ENCODE data around the gene COL24A1.
"Not testable (repeated sequence)": the region's sequence is repeated elsewhere in the genome, so short reads cannot be mapped to it uniquely, and the experiment has no call there.

COL24A1 gene

DNA sequence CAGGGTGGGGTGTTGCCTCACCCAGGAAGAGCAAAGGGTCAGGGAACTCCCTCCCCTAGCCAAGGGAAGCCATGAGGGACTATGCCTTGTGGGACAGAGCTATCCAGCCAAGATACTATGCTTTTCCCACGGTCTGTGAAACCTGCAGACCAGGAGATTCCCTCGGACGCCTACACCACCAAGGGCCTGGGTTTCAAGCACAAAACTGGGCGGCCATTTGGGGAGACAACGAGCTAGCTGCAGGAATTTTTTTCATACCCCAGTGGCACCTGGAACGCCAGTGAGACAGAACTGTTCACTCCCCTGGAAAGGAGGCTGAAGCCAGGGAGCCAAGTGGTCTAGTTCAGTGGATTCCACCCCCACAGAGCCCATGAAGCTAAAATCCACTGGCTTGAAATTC is 84.7 kb downstream of the COL24A1 start:
- DNase-seq: not testable (repeated sequence)

DNA sequence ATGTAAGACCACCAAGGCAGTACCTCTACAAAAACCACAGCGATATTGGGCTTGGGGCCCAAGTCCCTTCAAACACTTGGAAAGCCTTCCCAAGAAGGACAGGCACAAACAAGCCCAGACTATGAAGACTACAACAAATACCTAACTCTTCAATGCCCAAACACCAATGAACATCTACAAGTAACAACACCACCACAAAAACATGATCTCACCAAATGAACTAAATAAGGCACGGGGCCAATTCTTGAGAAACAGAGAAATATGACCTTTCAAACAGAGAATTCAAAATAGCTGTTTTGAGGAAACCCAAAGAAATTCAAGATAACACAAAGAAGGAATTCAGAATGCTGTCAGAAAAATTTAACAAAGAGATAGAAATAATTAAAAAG is 86.8 kb downstream of the COL24A1 start:
- no peak for DNase-seq

DNA sequence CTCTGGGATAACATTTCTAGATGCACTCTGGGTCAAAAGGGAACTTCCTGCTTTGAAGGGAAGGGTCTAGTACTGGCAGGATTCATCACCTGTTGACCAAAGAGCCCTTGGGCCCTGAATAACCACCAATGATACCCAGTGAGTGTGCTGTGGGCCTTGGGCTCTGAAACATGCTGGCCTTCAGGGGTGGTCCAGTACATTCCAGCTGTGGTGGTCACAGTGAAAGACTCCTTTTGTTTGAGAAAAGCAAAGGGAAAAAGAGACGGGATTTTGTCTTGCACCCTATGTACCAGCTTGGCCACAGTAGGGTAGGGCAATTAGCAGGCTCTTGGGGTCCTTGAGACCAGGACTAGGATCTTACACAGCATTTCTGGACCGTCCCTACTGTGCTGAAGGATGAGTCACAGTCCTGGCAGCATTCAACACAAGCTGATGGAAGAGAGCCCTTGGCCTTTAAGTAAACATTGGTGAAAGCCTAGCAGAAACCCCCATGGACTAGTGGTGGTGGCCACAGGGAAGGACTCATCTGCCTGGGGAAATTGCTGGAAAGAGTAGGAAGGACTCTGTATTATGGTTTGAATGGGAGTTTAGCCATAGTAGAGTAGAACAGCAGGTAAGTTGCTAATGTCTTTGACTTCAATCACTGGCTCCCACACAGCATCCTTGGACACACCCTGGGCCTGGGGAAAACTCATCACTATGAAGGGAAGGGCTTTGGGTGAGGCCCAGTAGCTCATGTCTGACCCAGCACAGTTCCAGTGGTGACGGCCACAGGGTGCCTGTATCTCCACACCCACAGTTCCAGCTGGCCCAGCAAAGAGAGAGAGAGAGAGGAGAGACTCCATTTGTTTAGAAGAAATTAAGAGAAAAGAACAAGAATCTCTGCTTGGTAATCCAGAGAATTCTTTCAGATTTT is 87.5 kb downstream of the COL24A1 start:
- no peak for DNase-seq

DNA sequence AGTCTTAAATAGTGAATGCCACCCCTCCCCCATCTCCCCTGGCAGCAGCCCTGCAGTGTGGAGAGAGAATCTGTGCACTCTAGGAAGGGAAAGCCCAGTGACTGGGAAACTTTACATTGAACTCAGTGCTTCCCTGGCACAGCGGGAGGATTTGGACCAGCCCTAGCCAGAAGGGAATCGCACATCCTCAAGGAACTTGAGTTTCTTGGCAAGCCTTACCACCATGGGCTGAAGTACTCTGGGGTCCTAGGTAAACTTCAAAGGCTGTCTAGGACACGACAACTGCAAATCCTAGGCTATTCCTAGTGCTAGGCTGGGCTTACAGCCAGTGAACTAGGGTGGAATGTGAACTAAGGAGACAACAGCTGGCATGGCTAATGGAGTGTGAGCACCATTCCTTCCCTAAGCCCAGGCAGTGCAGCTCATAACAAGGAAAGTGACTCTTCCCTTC is 88.3 kb downstream of the COL24A1 start:
- no peak for DNase-seq

DNA sequence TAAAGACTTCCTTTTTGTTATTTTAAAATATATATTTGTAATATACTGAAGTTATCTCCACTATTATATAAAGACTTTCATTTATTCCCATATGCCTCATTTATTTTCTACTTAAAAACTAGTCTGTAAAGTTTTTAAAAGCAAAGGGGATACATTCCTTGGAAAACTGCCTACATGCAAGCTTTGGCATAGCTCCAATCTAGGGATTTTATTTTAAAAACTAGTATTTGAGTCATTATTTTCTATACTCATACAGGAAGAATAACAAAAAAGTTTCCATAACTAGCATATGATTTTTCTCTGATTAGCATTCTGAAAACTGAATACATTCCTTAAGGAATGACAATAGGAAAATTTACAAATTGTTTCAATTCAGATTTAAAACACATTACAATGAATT is 88.9 kb downstream of the COL24A1 start:
- no peak for DNase-seq

DNA sequence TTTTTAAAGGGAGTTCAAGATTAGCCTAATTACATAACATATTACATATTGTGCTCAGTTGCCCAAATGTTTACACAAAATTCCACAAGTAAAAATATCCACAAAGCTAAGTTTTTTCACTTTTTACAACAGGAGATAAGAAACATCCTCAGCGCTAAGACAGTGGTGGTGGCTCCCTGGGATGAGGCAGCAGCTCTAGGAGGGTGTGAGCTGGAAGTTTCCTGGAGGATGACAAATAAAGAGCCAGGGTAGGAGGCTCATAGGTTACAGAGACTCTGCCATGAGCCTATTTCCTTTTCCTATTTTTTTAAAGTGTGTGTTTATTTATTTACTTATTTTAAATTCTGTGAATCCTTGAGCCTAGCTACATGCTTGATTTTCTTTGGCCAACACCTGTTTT is 91.7 kb downstream of the COL24A1 start:
- no peak for DNase-seq

DNA sequence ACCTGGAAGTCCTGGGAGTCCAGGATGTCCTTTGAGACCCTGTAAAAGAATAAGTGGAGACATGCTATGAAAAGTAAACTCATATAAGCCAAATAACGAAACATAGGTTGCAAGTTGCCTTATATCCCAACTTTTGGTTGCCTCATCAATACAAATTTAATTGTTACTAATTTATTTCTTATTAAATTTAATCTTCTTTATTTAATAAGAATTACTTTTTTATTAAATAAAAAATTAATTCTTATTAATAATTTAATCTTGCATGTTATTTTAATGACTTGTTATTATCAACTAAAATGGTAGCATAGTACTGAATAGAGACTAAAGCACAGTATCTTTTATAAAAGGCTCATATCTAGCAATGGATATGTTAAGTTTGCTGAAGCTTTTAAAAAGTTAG is 92.9 kb downstream of the COL24A1 start:
- DNase-seq: no peak

DNA sequence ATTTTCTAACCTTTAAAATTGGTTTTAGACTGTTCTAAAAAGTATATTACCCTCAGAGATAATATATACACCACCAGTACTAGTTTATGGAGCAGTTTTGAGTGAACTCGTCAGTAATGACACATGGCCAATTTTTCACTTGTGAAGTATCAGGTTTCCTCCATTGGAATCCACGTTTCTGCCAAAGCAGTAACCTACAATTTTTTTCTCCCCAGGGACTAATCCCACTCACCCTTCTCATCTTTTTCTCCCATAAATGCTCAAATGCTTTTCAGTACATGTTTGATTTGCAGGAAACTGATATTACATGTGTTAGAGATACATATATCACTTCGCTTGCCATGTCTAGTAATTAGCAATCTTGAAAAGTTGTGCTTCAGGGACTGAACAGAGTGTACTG is 94.1 kb downstream of the COL24A1 start:
- no peak for DNase-seq

DNA sequence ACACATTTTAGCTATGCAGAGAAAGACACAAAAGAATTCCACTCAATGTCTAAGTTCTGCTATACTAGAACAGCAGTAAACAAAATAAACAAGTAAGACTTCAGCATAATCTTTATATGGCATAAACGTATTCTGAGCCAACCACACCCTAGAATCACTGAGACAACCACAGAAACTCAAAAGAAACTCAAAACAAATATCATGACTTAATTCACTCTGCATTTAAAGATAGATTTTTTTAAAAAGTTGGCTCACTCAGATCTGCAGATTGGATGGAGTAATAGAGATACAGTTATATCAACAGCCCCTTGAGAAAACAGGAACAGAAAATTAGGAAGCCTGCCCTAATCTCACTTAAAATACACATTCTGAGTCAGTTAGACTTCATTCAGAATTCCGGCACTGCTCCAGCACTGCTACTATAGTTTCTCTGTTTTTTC is 95.0 kb downstream of the COL24A1 start:
- DNase-seq: peak; percentile 73

DNA sequence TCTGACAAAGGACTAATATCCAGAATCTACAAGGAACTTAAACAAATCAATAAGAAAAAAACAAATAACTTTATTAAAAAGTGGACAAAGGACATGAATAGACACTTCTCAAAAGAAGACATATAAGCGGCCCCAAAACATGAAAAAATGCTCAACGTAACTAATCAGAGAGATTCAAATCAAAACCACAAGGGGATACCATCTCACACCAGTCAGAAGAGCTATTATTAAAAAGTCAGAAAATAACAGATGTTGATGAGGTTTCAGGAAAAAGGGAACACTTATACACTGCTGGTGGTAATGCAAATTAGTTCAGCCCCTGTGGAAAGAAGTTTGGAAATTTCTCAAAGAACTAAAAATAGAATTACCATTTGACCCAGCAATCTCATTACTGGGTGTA is 102.2 kb downstream of the COL24A1 start:
- DNase-seq: no peak

DNA sequence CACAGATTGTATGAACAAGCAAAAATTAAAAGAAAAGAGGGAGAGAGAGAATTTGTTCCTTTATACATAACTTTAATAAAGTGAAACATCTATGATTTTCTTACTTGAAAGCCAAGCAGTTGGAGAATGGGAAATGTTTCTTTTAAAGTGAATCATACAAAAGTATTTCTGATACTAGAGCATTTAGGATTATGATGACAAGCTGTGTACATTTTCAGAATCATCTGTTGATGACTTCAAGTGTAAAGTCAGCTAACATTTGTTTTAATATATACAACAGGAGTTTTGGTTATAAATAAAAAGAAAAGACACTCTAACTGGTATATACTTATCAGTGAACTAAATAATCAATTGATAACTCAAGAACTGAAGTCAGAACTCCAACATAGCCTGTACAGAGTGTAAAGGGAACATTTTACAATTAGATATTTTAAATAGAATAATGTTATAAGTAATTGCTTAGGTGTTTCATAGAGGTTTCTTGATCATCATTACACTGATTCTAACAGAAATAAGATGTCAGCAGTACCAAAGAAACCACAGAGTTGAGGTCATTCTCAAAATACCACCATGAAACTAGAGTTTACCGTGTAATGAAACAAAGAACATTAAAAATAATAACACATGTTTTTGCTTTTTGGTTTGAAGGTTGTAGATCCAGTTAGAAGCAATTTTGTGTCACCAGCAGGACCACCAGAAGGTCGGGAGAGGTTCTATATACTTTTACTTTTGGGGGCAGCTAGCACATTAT is 103.4 kb downstream of the COL24A1 start:
- DNase-seq: no peak

DNA sequence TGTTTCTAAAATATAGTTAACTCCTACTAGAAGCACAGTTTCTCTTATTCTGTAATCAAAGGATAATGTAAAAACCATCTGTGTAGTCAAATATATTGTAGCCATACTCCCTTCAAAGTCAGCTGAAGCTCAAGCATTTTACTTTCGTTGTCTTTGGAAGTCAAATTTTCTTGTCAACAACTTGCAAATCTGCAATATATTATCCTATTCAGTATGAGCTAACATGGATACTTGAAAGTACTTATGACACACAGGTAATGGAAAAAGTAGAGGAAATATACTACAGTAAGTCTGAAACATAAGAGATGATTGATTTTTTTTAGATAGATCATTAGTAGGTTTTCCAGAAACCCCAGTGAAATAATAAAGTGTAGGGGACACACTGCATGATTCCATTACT is 121.5 kb downstream of the COL24A1 start:
- DNase-seq: no peak

DNA sequence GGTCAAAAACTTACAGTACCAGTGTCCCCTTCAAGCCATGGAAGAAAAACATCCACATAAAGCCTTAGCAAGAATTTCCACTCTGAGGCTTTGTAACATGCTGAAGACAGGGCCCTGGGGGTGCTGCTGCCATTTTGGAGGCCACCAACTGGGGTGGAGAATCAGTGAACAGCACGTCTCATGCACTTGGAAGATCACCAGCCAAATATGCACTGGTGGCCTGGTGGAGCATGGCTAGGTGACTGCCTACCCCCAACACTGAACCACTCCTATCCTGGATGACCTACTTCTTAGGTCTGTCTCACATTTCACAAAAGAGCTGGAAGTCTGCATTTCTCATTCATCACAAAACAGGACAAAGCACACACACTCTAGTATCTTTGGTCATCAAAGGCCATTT is 126.4 kb downstream of the COL24A1 start:
- no peak for DNase-seq

DNA sequence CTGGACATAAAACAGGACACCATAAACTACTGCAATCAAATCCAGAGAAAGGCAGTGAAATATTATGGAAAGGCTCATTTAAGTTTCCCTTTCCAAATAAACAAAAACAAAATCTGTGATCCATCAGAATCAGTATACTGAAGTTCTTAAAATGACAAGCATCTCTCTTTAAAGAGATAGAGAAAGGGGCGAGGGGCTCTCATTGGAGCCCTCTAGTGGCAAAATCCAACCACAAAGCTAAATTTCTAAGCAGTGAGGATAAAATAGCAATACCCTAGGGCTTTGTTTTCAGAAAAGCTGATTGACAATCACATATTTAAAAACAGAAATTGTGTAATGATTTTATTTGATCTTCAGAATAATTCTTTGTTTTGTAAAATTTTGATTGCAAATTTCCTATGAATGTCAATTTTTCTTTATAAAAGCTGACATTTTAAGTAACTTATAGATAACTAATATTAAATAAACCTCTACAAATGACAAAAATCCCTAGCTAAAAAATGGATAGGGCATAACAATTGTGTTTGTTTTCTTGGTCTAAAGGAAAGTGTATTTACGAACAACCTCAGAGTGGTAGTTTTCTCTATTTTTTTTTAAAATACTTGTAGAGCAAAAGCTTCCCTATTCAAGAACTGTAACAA is 138.2 kb downstream of the COL24A1 start:
- DNase-seq: peak; percentile 73

DNA sequence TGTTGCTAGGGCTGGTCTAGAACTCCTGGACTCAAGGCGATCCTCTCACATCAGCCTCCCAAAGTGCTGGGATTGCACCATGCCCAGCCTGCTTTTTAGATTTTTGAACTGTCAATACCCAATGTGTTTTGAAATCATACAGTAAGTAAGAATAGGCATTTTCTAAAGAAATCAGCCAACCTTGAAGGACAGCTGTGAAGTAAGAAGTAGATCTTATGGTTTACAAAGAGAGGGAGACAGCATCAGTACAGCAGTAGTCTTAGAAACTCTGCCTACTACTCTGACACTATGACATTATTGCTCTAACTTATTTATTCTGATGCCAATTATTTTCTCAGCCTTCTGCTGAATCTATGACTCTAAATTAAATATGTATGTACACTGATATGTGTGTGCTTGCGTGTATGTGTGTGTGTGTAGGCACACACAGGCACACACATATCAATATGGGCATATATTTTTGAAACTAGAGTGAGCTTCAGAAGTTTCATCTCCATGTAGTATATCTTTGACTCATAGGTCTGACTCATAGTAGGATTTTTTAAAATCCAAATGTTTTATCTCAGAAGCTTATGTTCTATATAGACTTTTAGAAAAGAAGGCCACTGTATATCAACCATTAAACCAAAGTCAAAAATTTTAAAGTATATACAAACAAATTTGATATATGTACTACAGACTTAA is 140.4 kb downstream of the COL24A1 start:
- no peak for DNase-seq

DNA sequence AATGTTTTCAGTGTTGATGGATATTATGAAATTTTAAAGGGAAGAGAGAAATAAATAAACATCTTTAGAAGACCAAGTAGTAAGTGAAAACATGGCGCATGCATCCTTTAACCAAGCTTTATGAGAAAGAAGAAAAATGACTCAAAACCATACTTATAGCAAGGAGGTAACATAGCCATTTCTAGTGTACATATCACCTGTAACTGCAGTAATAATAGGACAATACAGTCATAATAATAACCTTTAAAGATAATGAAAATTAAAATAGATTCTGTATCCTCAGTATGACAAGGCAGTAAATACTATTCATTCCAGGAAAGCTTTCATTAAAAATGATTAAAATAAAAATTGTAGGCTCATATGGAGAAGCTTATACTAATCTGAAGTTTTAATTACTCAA is 141.2 kb downstream of the COL24A1 start:
- no peak for DNase-seq

DNA sequence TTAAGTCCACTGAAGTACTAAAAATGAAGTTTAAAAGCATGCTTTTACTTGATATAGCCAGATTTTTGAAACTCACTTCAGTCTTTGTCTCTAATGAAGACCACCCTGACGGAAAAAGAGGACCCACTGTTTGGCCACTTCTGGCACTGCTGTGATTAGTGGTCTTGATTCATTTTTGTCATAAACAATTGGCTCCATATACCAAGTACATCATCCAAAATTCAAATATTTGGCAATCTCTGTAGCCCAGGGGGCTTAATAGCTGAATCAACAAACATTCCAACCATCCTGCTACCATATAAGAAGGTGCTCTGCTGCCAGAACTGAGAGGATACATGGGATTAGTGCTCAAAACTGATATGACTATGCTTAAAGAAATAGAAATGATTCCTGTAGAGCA is 156.0 kb downstream of the COL24A1 start:
- DNase-seq: no peak

DNA sequence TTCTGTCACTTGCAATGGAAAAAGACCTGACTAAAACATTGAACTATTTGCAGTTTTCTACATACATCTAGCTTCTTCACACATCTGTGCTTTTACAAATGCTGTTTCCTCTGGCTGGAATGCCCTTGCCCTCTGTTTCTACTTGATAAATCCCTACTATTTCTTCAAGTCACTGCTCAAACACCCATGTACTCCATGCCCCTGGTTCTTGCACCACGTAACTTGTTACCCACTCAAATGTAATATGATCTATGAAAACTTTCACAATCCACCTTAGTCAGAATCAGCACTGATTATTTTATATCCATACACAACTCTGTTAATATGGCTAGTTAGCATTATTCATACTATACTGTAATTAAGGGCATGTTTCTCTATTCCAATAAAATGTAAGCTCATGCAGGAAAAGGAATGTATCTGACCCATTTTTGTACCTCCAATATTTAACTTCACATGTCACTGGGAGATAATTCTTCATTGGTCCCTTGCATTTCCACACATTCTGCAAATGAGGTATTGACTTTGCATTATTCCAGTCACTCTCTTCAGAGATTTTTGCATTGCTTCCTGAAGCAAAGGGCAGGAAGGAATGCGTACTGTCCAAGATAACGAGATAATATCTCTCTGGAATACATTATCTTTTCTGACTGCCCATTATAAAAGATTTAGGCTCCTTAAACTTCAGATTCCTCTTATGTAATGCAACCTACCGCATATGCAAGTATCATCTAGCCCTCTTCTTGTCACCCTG is 158.3 kb downstream of the COL24A1 start:
- no peak for DNase-seq

DNA sequence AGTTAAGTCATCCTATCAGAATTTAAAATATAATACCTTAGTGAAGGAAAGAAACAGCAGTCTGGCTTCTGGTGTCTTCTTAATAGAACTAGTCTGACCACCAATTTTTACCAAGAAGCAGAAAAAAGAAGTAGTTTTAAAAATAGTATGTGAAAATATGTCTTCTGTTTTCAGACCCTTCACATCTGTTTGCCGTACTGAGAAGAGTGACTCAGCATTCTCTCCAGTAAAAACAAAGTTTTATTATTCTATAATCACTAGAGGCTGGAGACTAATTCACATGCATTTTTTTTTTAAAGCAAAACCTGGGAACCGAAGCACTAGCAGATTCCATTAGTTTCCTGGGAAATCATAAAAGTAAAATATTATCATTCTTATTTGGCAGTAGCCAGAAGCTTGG is 163.8 kb downstream of the COL24A1 start:
- DNase-seq: peak; percentile 60

DNA sequence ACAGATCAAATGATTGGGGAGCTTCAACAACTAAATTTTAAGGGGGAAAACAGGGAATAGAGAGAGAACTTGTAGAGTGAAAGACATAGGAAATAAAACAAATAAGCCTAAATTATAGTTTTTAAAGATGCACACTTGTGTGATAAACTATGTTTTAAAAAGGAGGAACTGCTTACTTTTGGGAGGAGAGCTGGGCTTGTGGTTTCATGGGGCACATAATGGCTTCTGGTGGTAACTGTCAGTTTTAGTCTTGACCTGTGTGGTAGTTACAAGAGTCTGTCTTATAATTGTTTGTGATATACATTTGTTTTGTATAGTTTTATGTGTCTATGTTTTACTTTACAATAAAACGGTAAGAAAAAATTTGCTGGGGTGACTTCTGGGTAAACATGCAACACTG is 165.3 kb downstream of the COL24A1 start:
- DNase-seq: peak; percentile 64

DNA sequence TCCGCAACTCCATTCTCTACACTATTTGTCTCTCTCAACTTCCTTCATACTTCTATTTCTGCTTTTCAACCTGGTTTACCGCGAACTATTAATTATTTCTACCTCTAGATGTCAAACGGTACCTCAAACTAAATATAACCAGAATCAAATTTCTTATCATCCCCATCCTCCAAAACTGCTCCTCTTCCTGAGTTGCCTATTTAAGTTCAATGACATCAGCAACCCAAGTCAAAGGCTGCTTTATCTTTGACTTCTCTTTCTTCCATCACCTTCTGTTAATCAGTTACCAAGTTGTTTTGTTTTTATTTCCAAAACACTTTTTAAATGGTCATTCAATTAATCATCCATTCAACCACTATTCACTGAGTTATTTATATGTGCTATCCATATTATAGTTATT is 171.9 kb downstream of the COL24A1 start:
- DNase-seq: no peak

DNA sequence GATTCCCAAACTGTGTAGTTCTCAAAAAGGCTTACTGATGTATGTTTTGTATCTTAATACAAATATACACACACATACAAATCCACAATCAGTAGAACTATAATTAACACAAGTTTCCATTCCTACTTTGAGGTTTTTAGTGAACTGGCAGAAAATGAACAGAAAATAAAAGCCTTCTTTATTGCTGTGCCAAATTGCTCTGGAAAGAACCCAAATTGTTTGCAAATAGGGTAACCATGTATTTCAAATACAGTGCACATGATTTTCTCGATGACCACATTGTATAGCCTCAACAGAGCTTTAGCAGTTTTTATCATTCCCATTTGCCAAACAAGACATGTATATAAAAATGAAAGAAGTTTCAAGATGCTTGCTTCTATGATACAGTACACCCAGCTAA is 173.3 kb downstream of the COL24A1 start:
- DNase-seq: no peak
